ENCODE data around the gene BARHL1.
"Not testable (repeated sequence)": the region's sequence is repeated elsewhere in the genome, so short reads cannot be mapped to it uniquely, and the experiment has no call there.

Gene BARHL1

GRCh38 chr9:132557159-132557558 lies 25.2 kb upstream of the BARHL1 start:
- DNase-seq, result no peak

- no peak for DNase-seq
These were observed 22.7 kb upstream of the BARHL1 start for GRCh38 chr9:132559711-132560110.

- DNase-seq, result no peak
These were observed 21.7 kb upstream of the BARHL1 start for GRCh38 chr9:132560616-132561202.

- no peak for DNase-seq
These were observed 20.2 kb upstream of the BARHL1 start for GRCh38 chr9:132562306-132562573.

GRCh38 chr9:132564526-132564925 lies 17.9 kb upstream of the BARHL1 start:
- no peak for DNase-seq

GRCh38 chr9:132568787-132569186 lies 13.6 kb upstream of the BARHL1 start:
- not testable (repeated sequence) for DNase-seq

- DNase-seq, result no peak
These were observed 10.4 kb upstream of the BARHL1 start for GRCh38 chr9:132571806-132572600.

GRCh38 chr9:132572921-132573320 lies 9.5 kb upstream of the BARHL1 start:
- DNase-seq, result no peak

GRCh38 chr9:132575005-132575609 lies 7.3 kb upstream of the BARHL1 start:
- DNase-seq, result no peak

GRCh38 chr9:132575811-132576210 lies 6.6 kb upstream of the BARHL1 start:
- DNase-seq, result no peak

GRCh38 chr9:132577119-132577518 lies 5.3 kb upstream of the BARHL1 start:
- DNase-seq, result no peak

- DNase-seq, result no peak
These were observed 4.0 kb upstream of the BARHL1 start for GRCh38 chr9:132578367-132578932.

- DNase-seq, result no peak
These were observed 3.0 kb upstream of the BARHL1 start for GRCh38 chr9:132579427-132579798.

- DNase-seq, result no peak
These were observed 579 bp downstream of the BARHL1 start for GRCh38 chr9:132582786-132583583.

- DNase-seq, result no peak
These were observed 1.3 kb downstream of the BARHL1 start for GRCh38 chr9:132583584-132584304.

GRCh38 chr9:132584601-132585560 lies 2.5 kb downstream of the BARHL1 start:
- no peak for DNase-seq

- DNase-seq, result no peak
These were observed 3.8 kb downstream of the BARHL1 start for GRCh38 chr9:132585954-132586829.

GRCh38 chr9:132586830-132587591 lies 4.6 kb downstream of the BARHL1 start:
- DNase-seq, result no peak

- DNase-seq, result no peak
These were observed 5.2 kb downstream of the BARHL1 start for GRCh38 chr9:132587592-132587955.

GRCh38 chr9:132588098-132588497 lies 5.7 kb downstream of the BARHL1 start:
- no peak for DNase-seq
